NCI-H1694 treated with DMSO at 0.1 percent for 48 hours (cell line): Measurements from ENCODE around the gene TFDP1.
"Not testable (repeated sequence)": the region's sequence is repeated elsewhere in the genome, so short reads cannot be mapped to it uniquely, and the experiment has no call there.

Source experiments
- DNase-seq: peaks from one replicate; lab custom pipeline; 2025; lab: John Stamatoyannopoulos, UW

Gene TFDP1

DNA sequence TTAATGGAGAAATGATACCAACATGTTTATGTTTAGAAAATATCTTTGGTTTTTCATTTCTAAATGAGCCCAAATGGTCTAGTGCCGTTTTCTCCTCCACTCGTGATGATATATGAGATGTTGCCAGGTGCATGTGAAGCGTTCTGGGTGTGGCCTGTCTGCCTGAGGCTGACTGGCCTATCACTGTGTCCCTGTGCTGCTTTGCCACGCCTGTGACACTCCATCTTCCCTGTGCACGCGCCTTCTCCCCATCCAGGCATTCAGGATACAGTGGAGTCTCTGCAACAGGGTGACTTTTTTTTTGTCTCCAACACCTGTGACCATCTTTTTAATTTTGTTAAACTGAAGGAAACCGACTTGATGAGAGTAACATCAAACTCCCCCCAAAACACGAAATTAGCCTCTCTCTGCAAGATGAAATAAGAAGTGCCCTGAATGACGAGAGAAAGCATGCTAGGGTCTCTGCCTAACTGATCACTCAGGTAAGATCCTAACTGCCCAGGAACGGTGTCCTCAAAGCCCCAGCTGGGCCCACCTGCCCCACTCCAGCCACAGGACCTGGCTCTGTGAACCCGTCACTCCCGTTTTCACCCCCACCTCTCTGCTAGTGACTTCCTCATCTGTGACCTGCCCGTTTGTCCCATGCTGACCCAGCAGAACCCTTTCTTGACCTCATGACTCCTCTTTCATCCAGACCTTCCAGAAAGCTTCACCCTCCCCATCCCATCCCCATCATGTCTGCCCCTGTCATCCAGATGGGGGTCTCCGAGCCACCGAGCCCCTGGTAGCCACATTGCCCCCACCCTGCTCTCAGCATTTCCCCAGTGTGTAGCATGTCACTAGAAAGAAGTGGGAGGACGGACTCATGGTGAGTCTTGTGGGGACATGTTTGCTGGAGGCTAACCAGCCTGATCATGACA lies 33.2 kb upstream of the TFDP1 start:
- DNase-seq = no peak

DNA sequence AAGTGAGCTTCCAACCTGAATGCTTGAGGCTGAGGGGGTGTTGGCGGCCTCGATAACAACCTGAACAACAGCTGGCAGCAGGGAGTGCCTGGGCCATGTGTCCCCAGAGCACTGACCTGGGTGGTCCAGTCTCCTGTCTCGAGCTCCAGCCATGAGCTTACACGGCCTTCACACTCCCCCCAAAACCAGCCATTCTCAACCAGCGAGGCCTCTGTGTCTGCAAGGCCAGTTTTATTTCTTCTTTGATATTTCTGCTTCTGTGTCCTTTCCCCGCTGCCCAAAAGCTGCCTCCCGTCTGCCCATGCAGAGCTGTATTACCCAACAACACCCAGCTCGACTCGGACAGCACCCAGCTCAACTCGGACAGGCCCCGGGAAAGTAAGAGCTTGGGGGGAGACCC lies 32.5 kb upstream of the TFDP1 start:
- no peak for DNase-seq

- no peak for DNase-seq
Observed at GRCh38 chr13:113552786-113553434, 31.6 kb upstream of the TFDP1 start.

DNA sequence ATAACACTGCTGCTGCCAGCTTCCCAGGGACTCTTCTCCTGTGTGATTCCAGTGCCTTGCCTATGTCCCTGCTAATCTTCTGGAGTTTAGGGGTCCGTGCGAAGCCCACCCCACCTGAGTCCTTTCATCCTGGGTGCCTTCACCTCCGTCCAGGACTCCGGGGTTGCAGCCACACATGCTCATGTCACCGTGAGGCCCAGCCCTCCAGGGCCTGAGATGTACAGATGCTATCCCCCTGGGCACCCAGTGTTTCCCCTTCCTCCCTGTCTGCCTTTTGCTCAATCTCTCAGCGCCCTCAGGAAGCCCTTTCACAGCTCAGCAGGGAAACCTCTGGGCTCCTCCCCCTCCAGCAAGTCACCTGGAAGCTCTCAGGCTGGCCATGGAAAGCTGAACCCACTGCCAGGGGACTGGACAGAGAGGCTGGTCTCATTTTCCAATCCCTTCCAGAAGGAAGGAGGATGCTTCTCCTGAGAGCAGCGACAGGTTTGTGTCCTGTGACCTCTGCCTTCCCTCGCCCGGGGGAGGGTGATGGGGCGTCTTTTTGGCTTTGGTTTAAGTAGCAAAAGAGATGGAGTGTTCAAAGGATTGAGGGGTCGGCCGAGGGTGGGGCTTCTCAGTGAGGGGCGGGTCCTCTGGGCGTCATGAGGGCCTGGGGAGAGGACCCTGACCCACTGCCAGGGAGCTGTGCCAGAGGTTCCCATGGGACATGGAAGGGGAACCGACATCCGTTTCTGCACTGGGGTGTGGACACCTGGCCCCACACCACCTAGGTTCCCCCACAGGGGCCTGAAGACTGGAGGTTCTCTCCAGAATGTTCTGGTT lies 30.8 kb upstream of the TFDP1 start:
- no peak for DNase-seq

GRCh38 chr13:113554333-113554700 lies 30.2 kb upstream of the TFDP1 start:
- DNase-seq = no peak

DNA sequence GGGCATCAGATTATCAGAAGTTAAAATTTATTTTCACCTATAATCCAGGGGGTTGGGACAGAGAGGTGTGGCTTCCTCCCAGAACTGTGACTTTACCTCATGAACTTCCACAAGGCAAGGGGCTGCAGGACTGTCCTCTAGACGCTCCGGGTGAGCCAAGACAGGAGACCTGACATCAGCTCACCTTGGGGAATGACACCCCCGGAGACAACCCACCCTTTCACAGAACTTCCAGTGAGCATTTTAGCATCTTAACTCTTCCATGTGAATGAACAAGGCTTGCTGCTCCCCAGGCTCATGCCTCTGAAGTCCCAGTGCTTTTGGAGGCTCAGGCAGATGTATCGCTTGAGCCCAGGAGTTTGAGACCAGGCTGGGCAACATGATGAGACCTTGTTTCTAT lies 29.4 kb upstream of the TFDP1 start:
- DNase-seq = no peak

DNA sequence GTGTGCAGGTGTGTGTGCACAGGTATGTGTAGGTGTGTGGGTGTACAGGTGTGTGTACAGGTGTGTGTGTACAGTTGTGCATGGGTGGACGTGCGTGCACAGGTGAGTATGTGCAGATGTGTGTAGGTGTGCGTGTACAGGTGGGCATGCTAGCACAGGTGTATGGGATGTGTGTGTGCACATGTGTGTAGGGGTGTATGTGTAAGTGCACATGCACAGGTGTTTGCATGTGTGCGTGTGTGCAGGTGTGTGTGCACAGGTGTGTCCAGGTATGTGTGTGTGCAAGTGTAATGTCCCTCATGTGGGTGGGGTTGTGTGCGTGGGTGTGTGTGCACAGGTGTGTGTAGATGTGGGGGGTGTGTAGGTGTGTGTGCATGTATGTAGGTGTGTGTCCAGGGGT lies 27.5 kb upstream of the TFDP1 start:
- no peak for DNase-seq

DNA sequence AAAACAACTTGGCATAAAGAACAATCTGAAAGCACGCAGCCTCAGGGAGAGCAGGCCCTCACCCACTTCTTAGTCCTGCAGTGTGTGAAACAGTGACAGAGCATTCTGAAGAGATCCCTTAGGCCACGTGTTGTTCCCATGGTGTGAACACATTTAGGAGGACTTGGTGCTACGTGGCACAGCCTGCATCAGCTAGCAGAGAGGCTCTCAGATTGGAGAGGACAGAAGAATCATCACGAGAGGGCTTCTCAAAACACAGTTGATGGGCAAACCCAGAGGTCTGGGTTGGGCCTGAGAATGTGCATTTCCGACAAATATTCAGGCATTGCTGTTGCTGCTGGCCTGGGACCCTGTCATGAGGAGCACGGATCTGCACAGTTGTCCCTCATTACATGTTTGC lies 26.1 kb upstream of the TFDP1 start:
- DNase-seq = no peak

- DNase-seq = no peak
Observed at GRCh38 chr13:113559061-113559460, 25.5 kb upstream of the TFDP1 start.

GRCh38 chr13:113559901-113560644 lies 24.5 kb upstream of the TFDP1 start:
- DNase-seq = no peak

- no peak for DNase-seq
Observed at GRCh38 chr13:113560645-113561416, 23.7 kb upstream of the TFDP1 start.

DNA sequence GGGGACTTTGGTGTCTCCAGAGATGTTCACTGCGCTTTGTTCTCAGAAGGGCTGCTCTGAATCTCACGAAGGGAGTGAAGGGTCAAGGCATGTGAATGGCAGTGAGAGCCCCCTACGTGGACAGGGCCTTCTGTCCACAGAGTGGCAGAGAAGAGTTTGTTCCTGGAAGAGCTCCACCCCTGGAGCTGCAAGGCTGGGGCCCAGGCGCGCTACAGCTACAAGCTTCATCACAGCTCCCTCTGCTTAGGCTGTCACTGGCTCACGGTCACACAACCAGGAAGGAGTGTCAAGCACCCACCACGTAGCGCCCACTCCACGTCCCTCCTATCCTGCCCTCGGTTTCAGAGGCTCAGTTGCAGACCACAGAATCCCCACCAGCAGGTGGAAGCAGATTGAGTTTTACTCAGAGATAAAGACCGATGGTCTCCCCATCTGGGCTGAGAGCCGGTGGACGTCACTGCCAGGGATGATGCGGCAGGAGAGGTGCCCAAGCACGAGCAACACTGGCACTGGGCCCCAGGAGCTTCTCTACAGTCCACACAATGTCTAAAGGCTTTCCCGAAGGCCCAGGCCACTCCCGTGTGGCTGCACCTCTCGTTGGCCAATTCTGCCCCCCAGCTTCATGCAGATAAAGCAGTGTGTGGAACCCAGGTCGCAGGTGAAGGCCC lies 23.0 kb upstream of the TFDP1 start:
- no peak for DNase-seq

- DNase-seq = peak; percentile 84
Observed at GRCh38 chr13:113562085-113562749, 22.3 kb upstream of the TFDP1 start.

GRCh38 chr13:113562844-113563243 lies 21.7 kb upstream of the TFDP1 start:
- no peak for DNase-seq

GRCh38 chr13:113563511-113563910 lies 21.0 kb upstream of the TFDP1 start:
- not testable (repeated sequence) for DNase-seq

DNA sequence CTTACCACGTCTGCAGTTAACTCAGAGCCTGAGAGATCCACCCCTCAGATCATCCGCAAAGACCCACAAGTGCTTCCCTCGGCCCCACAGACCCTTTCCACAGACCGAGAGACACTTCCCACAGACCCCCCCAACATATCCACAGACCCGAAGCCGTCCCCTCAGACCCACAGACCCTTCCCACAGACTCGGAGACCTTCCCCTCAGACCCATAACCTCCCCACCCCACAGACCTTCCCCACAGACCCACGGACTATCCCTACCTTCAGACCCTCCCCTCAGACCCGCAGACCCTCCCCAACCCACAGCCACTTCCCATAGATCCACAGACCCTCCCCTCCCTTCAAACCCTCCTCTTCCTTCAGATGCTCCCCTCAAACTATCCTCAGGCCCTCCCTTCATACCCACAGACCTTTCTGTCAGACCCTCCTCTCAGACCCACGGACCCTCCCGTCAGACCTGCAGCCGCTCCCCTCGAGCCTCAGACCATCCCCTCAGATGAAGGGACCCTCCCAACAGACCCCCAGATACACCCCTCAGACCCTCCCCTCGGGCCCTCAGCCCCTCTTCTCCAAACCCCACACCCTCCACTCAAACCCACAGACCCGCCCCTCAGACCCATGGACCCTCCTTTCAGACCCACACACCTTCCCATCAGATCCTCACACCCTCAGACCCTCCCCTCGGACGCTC lies 20.1 kb upstream of the TFDP1 start:
- no peak for DNase-seq

- DNase-seq = no peak
Observed at GRCh38 chr13:113565526-113566226, 18.9 kb upstream of the TFDP1 start.

- DNase-seq = no peak
Observed at GRCh38 chr13:113566227-113566561, 18.4 kb upstream of the TFDP1 start.

DNA sequence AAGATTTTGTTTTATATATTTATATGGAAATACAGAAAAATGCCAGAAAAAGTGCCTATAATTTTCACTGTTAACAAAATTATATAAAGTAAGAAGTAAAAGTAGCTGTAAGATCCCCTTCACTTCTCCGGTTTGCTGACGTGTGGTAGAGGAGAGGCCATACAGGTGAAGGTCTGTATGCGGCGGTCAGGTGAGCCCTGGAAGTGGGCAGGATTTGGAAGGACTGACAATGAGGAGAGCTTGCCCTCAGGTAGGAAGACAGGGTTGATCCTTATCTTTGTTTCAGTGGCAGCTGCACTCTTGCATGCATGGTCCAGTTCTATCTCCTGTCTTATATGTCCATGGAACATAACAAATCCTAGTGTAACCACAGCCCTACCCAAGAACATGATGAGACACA lies 16.9 kb upstream of the TFDP1 start:
- no peak for DNase-seq
